Stimulated activated CD4-positive, alpha-beta T cell treated with anti-CD3 and anti-CD28 coated beads, Interleukin-1b, Interleukin-23, amount 100 ng/mL, for 4 hours (primary cell): ENCODE measurements around the gene EVX2.

Experiments
- DNase-seq, 2 donors: peaks; one replicate each; pipeline ENCODE4 v3.0.0-alpha.2; 2020; ENCODE audit warnings: low read depth in 2 of 2

EVX2 gene

DNA sequence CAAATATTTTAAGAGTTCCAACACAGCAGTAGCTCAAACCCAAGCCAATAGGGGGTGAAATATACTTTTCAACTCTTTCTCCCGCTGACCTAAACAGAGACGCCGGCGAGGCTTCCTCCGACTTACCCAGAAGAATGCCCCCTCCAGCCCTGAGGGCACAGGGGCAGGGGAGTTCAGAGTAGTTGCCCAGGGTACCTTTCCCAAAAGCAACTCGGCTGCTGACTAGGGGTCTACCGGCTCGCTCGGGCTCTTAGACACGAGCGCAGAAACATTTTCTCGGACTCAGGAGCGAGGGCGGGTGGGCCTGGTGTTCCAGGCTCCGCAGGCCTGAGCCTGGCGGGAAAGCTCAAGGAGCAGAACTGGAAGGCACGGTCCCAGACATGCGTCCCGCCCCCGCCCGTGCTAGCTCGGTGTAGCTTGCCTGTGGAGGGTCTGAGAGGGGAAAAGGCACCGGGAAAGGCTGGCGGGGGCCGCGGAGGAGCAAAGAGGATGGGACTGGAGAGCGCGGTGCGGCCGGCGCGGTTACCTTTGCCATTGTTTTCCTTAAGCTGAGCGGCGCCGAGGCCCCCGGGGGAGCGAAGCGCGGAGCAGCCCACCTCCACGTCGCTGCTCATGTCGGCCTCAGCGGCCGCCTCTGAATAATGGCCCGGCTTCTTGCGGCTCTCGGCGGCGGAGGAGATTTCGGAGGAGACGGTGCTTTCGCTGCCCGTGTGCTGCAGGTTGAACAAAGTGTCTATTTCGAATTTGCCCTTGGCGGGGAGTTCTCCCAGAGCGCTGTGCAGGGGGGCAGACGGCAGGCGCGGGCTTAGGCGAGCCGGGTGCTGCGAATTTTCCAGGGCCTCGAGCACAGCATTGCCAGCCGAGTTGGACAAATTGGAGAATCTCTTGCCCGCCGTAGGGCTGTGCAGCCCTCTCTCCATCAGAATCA, 674 bp downstream of the EVX2 start:
- no peak for DNase-seq

GRCh38 chr2:176082525-176082823, 1.3 kb downstream of the EVX2 start:
- DNase-seq, result no peak

DNA sequence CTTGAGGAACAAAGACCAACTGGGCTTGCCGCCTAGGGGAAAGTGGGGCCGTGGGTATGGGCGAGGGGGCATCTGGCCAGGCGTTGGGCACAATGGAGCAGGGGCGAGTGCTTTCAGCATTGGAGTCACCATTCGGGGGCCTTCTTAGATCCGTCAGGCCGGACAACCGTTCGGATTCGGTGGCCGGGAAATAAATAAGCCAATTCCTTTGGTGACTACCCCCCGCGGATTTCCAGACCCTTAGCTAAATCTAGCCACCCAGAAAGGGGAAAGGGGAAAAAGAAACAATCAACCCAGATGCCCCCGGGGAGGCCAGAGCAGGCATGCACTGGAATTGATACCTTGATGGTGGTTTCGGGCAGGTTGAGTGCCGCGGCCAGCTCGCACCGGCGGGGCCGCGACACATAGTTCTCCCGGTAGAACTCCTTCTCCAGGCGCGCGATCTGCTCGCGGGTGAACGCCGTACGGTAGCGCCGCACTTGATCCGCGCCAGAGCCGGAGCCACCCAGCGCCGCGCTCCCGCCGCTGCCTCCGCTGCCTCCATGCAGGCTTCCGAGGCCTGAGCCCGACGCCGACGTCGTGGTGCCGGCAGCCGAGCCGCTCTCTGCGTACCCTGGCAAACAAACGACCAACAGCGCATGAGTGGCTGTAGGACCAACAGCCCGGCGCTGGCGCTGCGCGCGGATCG, 1.8 kb downstream of the EVX2 start:
- DNase-seq, result no peak

GRCh38 chr2:176081376-176081836, 2.4 kb downstream of the EVX2 start:
- DNase-seq, result no peak

DNA sequence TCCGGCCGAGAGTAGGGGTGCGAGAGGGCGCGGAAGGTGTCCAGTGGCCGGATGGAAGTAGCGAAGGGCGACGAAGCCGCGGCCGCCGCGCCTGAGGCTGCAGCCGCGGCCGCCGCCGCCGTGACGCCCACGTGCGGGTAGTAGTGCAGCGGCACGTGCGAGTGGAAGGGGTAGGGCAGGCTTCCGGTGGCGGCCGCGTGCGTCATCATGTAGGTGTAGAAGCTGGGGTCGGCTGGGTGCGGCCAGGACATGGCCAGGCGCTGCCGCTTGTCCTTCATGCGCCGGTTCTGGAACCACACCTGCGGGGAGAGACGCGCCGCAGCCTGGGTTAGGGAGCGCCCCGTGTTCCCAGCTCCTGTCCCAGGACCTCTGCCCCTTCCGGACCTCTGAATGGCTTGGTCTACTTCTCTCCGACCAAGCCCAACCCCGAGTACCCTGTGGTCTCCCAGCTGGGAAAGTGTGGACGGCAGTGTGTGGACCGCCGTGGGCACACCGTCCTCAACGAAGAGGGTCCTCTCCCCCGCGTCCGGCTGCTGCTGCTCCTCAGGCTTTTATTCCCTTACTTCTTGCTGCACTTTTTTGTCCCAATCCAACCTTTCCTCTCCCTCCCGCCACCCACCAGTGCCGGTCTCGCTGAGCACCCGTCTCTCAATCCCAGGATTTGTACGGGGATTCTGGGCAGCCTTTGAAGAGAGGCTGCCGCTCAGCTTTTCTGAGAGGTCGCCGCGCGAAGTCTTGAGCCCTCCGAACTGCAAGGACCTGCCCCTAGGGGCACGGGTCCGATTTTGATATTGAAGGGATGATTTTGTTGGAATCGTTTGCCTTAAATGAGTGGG, 3.0 kb downstream of the EVX2 start:
- DNase-seq, result no peak

DNA sequence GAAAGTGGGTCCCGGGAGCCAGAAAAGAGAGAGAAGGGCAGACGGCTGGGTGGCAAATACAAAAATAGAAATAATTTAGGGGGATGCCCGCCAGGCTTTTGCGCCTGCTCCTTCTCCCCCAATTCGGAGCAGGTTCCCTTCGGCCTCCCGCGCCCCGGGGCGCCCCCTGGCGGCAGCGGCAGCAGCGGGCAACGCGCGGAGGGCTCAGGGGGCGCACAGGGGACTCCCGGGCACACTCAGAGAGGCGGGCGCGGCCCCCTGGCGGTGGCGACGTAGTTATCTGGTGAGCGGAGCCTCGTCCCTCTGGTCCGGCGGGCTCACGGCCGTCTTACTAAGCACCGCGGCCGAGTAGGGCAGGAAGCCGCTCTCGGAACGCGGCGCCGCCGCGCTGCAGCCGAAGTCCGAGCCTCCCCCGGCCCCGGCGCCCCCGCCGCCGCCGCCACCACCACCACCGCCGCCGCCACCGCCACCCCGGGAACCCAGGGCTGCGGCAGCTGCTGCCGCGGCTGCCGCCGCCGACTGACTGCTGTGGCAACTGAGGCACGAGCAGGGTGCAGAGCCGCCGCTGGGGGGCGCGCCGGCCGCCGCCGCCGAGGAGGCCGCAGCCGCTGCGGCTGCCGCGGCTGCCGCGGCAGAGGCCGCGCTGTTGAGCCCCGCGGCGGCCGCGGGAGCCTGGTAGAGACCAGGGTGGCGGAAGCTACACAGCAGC, 3.8 kb downstream of the EVX2 start:
- DNase-seq, result no peak

DNA sequence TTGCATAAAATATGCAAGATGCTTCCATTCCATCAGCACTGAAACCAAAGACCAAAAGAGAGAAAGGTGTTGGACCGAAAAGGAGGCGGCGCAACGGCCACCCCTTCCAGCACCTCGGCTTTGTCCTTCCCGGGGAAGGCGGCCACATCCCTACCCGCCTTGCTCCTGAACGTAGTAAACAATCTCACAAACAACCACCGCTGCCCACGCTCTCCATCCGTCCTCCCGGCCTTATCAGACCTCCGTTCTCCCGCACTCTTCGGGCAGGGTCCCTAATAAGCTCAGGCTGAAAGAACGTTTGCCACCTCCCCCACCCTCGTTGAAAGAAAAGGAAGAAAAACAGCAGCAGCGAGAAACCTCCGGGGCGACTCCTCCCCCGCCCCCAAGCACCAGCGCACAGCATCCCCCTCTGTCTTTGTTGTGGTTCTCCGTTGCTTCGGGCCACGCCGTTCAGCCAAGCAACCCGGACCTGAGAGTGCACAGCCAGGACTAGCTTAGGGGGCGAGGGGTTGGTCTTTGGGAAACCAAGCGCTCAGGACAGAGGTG, 4.4 kb downstream of the EVX2 start:
- no peak for DNase-seq

DNA sequence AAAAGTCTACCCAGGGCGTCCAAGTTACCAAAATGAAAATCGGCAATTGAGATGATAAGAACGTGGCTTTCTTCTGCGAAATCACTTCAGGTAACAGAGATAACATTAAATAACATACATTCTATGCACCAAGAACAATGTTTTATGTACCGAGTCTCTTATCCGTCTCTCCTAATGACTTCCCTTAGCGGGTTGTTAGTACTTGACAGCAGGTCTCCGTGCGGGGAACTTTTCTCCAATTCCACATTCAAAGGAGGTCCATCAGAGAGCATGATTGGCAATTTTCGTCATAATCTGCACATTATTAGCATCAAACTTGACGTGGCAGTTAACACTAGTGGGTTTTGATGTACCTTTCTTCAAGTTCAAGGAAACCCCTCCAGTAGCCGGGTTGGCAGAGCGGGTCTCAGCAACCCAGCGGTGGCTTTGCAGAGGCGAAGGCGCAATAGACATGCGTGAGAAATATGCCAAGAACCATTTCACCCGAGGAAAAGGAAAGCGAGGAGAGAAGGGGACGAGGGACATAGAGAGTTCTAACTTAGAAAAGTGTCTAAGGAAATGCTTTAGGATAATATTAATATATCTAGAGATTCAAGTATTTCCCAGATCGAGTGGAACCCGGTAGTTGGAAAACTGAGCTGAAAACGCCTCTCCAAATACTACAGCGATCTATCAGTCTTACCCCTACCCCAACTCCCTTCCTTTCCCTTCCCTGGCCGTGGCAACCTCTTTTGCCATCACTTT, 5.0 kb downstream of the EVX2 start:
- DNase-seq, result no peak

DNA sequence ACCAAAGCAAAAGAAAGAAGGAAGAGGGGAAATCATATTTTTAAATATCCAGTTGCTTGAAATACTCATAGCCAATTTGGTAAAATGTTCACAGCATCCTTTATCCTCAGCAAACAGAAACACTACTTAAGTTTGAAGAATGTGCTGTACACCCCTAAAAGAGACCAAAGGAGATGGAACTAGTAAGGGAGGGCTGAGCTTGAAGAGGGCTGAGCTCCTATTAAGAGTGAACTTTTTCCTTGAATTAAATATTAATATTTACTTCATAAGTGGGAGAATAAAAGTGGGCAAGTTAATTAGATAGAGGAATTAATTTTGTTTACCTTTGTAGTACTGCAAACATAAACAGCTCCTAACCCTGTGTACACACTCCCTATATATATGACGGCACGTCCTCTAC, 7.0 kb downstream of the EVX2 start:
- no peak for DNase-seq

- DNase-seq, result no peak
Observed at GRCh38 chr2:176076063-176076462, 7.7 kb downstream of the EVX2 start.

DNA sequence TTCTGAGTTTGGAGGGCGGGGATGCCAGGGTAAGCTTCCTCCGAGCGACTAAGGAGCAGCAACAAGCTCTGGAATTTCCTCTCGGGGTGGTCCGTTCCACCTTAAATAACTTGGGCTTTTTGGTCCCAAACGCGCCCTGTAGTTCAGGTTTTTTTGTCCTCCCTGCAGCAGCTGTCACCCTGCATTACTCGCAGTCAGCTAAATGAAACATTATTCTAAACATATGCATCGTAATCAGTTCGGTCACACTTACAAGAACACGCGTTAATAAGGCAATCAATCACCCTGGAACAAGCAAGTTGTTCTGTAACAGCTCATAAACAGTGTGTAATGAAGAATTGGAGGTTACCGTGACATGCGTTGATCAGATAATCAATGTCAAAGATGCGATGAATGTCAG, 8.3 kb downstream of the EVX2 start:
- DNase-seq, result no peak

DNA sequence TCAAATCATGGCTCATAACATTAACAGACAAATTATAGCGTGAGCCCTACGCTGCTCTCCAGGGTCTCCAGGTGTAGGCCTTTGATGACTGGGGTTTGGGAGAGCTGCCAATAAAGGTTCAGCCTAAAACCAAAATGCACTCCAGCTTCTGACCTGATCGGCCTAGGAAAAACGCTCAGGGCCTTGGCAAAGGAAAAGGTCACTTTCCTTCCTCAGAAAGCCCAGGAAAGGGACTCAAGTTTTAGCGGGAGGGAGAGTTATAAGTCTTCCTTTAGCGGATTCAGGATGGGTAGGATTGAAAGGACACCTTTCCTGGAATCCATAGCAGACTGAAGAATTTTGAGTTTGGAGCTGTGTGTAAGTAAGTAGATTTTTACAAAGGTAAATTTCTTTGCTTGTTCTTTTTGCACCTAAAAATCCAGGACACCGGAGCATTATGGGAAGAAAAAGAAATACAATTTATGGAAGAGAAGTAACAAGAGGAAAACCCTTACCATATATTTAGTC, 8.8 kb downstream of the EVX2 start:
- DNase-seq, result no peak

DNA sequence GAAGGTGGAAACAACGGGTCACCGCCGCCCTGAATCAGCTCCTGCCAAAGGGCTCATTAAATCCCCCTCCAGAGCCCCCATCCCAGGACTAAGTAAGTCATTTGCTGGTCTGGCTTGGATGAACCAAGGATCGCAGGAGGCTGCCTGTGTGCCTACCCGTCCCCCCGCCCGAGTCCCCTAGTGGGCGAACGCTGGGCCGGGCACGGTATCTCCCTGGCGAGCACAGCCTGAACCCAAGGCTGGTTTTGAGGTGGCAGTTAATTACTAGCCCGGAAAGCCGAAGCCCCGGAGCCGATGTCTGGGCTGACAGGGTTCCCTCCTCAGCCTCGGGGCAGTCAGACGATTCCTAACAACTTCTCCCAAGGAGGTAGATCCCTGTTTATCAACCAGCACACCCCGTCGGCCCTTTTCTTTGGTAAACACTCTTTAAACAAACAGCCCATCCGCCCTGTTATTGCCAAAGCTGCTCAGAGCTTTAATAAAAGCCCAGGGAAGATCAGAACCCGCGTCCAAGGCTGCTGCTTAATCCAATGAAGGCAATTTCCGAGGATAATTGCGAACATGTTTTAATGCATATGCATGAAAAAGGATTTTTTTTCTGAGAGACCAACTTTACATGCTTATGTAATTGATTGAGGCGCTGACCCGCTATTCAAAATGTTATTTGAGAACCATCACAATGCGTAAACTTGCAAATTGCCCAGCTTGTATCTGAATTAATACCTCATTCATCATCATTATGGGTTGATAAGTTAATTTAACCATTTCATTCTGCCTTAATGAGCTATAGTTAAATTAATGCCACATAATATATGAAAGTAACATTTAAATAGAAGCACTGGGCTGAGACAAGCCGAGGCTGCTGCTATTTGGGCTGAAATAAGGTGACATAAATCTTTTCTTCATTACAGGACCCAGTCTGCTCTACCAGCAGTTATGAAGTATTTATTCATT, 10.5 kb downstream of the EVX2 start:
- no peak for DNase-seq

DNA sequence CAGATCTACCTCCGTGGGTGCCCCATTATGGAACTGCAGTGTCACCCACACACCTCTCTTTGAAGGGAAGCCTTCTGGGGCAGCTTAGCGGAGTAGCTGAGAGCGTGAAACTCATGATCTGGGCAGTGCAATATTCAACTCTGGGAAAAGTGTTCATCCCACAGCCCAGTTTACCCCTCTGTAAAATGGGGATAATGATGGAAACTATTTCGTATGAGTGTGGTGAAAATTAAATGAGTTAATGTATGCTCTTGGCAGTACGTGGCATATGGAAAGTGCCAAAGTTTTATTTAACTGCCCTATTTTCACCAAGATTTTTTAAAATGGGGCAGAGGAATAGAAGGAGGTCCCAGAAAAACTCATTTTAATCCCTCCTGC, 11.5 kb downstream of the EVX2 start:
- DNase-seq, result no peak

GRCh38 chr2:176071330-176072291, 12.2 kb downstream of the EVX2 start:
- DNase-seq, result no peak

DNA sequence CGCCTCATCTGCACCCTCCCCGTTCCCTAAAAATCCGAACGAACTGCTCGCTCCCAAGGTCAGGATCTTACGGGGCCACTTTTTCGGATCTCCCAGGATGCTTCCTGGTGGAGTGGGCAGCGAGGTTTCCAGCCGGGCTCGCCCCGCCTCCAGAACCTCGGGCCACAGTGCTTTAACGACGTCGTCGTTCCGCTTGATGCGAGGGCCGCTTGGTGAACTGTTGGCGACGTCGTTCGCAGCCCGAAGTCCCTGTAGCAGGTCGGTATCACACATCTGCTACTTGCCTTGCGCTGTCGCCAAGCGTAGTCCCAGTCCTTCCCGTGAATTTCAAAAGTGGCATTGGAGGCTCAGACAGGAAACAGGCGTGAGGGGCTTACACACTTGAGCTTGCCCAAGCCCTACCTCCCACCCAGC, 15.3 kb downstream of the EVX2 start:
- DNase-seq, result no peak

DNA sequence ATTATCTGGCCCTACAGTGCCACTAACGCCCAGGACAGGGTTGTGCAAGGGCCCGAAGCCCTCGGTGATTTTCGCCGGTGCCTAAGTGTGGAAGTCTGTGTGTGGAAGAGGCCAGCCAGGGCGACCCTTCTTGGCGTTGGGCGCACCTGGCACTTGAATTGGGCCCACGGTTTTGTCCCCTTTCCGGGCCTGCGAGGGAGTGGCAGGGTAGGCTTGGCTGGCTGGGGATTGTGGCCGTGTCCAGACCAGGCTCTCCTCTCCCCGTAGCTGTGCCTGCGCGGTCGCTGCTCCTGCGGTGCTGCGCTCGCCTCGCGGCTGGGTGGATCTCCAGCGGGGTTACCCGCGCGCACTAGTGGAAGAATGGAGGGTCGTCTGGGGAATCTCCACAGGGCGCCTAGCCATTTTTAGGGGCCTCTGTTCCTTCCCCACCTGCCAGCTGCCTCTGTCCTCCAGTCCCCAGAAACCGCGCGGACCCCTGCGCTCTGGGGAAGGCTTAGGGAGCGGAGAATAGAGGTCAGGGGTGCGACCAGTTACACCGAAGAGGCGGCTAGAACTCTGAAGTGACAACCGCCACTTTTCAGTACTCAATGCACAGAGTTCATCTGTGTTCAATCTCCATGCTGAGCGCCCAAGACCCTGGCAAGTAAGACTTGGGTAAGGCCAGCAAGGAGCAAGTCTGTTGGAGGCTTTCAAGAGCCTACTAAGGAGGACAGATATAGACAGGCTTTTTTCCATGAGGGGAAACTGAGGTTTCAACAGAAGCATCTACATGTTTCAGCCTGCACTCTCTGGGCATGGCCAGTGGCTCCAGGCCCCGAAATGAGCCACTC, 16.0 kb downstream of the EVX2 start:
- DNase-seq, result no peak
